GM18951 (cell line): ENCODE results near the gene PRSS23.

Experiments used
- POLR2A ChIP-seq: IDR thresholded peaks from 4 replicates; pipeline ENCODE4 v1.6.1; 2011; ENCODE audit warnings: mild to moderate bottlenecking; ENCODE audit not compliant: insufficient read length, insufficient read depth; ENCODE audit errors: extremely low read depth
- in situ Hi-C: fragments of 300-500 bp; cut with MboI; formaldehyde crosslinking; loops from one replicate; pipeline ENCODE4 v1.12.0; 2022; ENCODE audit warnings: low sequenced_read_pairs, mixed read lengths, inconsistent platforms; ENCODE audit not compliant: unreplicated experiment

The PRSS23 gene

GRCh38 chr11:86775361-86775760 is 25.0 kb upstream of the PRSS23 start:
- in situ Hi-C loops = no loop called here

GRCh38 chr11:86781546-86781945 is 18.8 kb upstream of the PRSS23 start:
- in situ Hi-C loops = no loop called here
- no peak for TF ChIP-seq POLR2A

More at GRCh38 chr11:86775361-86775760, 25.0 kb upstream of the PRSS23 start:
- no peak for TF ChIP-seq POLR2A

- no peak for TF ChIP-seq POLR2A
- in situ Hi-C loops = no loop called here
These were observed 17.6 kb upstream of the PRSS23 start for GRCh38 chr11:86782742-86783141.

GRCh38 chr11:86783661-86784060 is 16.7 kb upstream of the PRSS23 start:
- TF ChIP-seq POLR2A = no peak
- in situ Hi-C loops = no loop called here

- TF ChIP-seq POLR2A = no peak
- in situ Hi-C loops = no loop called here
These were observed 16.1 kb upstream of the PRSS23 start for GRCh38 chr11:86784241-86784681.

- in situ Hi-C loops = no loop called here
- TF ChIP-seq POLR2A = no peak
These were observed 14.8 kb upstream of the PRSS23 start for GRCh38 chr11:86785576-86785975.

- in situ Hi-C loops = no loop called here
- TF ChIP-seq POLR2A = no peak
These were observed 13.3 kb upstream of the PRSS23 start for GRCh38 chr11:86787018-86787536.

- TF ChIP-seq POLR2A = no peak
- in situ Hi-C loops = no loop called here
These were observed 12.7 kb upstream of the PRSS23 start for GRCh38 chr11:86787656-86788055.

GRCh38 chr11:86790195-86790725 is 10.1 kb upstream of the PRSS23 start:
- no peak for TF ChIP-seq POLR2A
- in situ Hi-C loops = no loop called here

- TF ChIP-seq POLR2A = no peak
- in situ Hi-C loops = no loop called here
These were observed 9.2 kb upstream of the PRSS23 start for GRCh38 chr11:86790867-86791849.

GRCh38 chr11:86792150-86792549 is 8.2 kb upstream of the PRSS23 start:
- no peak for TF ChIP-seq POLR2A

GRCh38 chr11:86793307-86793706 is 7.0 kb upstream of the PRSS23 start:
- in situ Hi-C loops = no loop called here

More at GRCh38 chr11:86792150-86792549, 8.2 kb upstream of the PRSS23 start:
- in situ Hi-C loops = no loop called here

GRCh38 chr11:86795511-86795910 is 4.8 kb upstream of the PRSS23 start:
- no peak for TF ChIP-seq POLR2A
- in situ Hi-C loops = no loop called here

More at GRCh38 chr11:86793307-86793706, 7.0 kb upstream of the PRSS23 start:
- TF ChIP-seq POLR2A = no peak
